Measurements from ENCODE around the gene SETBP1. TPM values are rescaled to one million over a fixed set of nuclear protein-coding genes. Genes with fewer than 3 reads are reported as not detected.

SETBP1 gene
- total RNA-seq, 1 donor = 22.8 TPM

DNA sequence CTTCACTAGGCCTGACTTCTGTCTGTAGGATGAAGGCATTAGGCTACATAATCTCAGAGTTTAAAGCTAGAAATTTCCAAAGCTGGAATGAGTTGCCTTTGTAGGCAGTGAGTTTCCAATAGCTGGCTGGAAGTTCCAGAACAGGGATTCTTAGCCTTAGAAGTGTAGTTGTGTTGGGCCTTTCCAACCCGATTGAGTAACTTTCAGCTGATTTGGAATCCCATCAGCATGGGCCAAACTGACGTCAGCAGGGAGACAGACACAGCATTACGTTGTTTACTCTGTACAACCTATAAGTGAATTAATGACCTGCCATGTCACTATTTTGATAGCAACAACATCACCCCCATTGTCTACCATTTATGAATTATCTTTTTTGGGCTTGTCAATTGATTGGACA, 56.9 kb downstream of the SETBP1 start:
- H3K79me2 ChIP-seq (ENCODE audit: insufficient read depth, low read length) = no peaks in the 10 kb centered on the region
- no peak overlapping the region for H3K4me2 ChIP-seq (ENCODE audit: insufficient read depth, low read length)
- H3K27me3 ChIP-seq (ENCODE audit: insufficient read depth, low read length) = no peaks in the 10 kb centered on the region
- no peak overlapping the region for H3K4me3 ChIP-seq (ENCODE audit: insufficient read depth, low read length)
- TF ChIP-seq, protein P1, sequence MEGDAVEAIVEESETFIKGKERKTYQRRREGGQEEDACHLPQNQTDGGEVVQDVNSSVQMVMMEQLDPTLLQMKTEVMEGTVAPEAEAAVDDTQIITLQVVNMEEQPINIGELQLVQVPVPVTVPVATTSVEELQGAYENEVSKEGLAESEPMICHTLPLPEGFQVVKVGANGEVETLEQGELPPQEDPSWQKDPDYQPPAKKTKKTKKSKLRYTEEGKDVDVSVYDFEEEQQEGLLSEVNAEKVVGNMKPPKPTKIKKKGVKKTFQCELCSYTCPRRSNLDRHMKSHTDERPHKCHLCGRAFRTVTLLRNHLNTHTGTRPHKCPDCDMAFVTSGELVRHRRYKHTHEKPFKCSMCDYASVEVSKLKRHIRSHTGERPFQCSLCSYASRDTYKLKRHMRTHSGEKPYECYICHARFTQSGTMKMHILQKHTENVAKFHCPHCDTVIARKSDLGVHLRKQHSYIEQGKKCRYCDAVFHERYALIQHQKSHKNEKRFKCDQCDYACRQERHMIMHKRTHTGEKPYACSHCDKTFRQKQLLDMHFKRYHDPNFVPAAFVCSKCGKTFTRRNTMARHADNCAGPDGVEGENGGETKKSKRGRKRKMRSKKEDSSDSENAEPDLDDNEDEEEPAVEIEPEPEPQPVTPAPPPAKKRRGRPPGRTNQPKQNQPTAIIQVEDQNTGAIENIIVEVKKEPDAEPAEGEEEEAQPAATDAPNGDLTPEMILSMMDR (IDR thresholded peaks at IDR 0.05; ENCODE audit: extremely low read depth, low read depth, low read length) = no peak
- no peak for DNase-seq (ENCODE audit: insufficient read length, low spot score, missing footprints)
- no peak overlapping the region for H3K27ac ChIP-seq (ENCODE audit: low read depth, low read length)
- no peak overlapping the region for H2AFZ ChIP-seq (ENCODE audit: low read length)
- H3K36me3 ChIP-seq (ENCODE audit: insufficient read depth, low read length) = no peaks in the 10 kb centered on the region
- no peaks in the 10 kb centered on the region for H3K9me3 ChIP-seq (ENCODE audit: low read depth, low read length)
- H3K4me1 ChIP-seq (ENCODE audit: insufficient read depth, low read length) = peaks cover 14% of the 10 kb centered on the region
- H4K20me1 ChIP-seq (ENCODE audit: insufficient read depth, low read length) = no peaks in the 10 kb centered on the region

DNA sequence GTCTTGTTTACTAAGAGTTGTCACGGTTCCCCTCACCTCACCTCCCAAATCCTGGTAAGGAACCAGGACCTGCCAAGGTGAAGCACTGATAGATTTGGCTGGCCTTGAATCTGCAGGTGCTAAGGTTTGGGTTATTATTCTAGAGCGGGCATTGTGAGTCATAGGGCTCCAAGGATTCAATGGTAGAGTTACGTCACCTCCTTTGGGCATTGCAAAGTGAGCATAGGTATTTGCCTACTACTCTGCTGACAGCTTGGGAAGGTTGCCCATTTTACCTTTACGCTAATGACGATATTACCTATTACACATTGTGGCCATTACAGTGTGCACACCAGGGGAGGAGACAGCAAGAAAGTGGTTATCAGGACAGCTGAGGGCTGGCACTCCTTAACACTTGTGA, 59.3 kb downstream of the SETBP1 start:
- Histone ChIP-seq H3K36me3 (ENCODE audit: insufficient read depth, low read length) (no peaks in the 10 kb centered on the region), H3K9me3 (ENCODE audit: low read depth, low read length) (no peaks in the 10 kb centered on the region), H3K4me1 (ENCODE audit: insufficient read depth, low read length) (no peaks in the 10 kb centered on the region), H3K4me3 (ENCODE audit: insufficient read depth, low read length) (no peak overlapping the region), H3K4me2 (ENCODE audit: insufficient read depth, low read length) (no peak overlapping the region), H3K27ac (ENCODE audit: low read depth, low read length) (no peak overlapping the region), H4K20me1 (ENCODE audit: insufficient read depth, low read length) (no peaks in the 10 kb centered on the region), H3K27me3 (ENCODE audit: insufficient read depth, low read length) (no peaks in the 10 kb centered on the region), H2AFZ (ENCODE audit: low read length) (no peak overlapping the region), H3K79me2 (ENCODE audit: insufficient read depth, low read length) (no peaks in the 10 kb centered on the region)
- TF ChIP-seq, protein P1 (IDR thresholded peaks at IDR 0.05; ENCODE audit: extremely low read depth, low read depth, low read length) = no peak
- DNase-seq (ENCODE audit: insufficient read length, low spot score, missing footprints) = no peak

DNA sequence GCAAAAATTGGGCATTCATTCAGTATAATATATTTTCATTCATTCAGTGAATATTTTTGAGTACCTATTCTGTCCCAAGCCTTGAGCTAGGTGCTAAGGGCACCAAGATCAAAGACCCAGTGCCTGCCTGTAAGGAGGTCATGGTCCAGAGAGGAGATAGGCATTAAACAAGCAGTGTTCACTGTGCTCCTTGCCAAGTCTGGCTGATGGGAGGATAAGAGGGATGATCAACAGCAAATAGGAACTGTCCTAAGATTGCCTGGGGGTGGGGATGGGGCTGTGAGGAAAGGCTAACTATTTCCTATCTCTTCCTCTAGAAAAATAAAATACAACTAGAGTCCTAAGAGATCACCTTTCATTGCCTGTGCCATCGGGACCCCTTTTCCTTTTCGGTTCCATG, 60.4 kb downstream of the SETBP1 start:
- H2AFZ ChIP-seq (ENCODE audit: low read length) = no peak overlapping the region
- DNase-seq (ENCODE audit: insufficient read length, low spot score, missing footprints) = no peak
- H3K27me3 ChIP-seq (ENCODE audit: insufficient read depth, low read length) = no peaks in the 10 kb centered on the region
- no peak overlapping the region for H3K4me2 ChIP-seq (ENCODE audit: insufficient read depth, low read length)
- no peak overlapping the region for H3K4me3 ChIP-seq (ENCODE audit: insufficient read depth, low read length)
- TF ChIP-seq, protein P1 (IDR thresholded peaks at IDR 0.05; ENCODE audit: extremely low read depth, low read depth, low read length) = no peak
- no peaks in the 10 kb centered on the region for H3K4me1 ChIP-seq (ENCODE audit: insufficient read depth, low read length)
- no peaks in the 10 kb centered on the region for H3K79me2 ChIP-seq (ENCODE audit: insufficient read depth, low read length)
- no peaks in the 10 kb centered on the region for H3K36me3 ChIP-seq (ENCODE audit: insufficient read depth, low read length)
- H3K9me3 ChIP-seq (ENCODE audit: low read depth, low read length) = no peaks in the 10 kb centered on the region
- H3K27ac ChIP-seq (ENCODE audit: low read depth, low read length) = no peak overlapping the region
- no peaks in the 10 kb centered on the region for H4K20me1 ChIP-seq (ENCODE audit: insufficient read depth, low read length)

DNA sequence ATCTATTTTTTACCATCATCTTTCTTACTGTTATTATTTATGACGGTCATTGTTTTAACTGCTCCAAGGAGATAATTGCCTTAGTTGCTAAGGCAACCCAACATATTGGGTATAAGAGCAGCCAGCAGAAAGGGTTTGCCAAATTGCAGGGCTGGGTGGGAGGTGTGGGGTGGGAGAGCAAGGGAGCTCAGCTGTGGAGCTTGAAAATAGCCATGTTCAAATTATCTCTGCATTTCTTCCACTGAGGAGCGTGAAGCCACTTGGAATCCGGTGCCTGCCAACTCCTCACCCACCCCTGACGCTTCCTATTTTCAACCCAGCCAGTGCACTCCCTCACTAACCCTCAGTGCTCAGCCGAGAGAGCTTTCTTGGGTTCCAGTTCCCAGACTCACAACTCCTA, 60.8 kb downstream of the SETBP1 start:
- Histone ChIP-seq H3K4me2 (ENCODE audit: insufficient read depth, low read length) (no peak overlapping the region), H2AFZ (ENCODE audit: low read length) (no peak overlapping the region), H3K27me3 (ENCODE audit: insufficient read depth, low read length) (no peaks in the 10 kb centered on the region), H3K4me1 (ENCODE audit: insufficient read depth, low read length) (no peaks in the 10 kb centered on the region), H3K36me3 (ENCODE audit: insufficient read depth, low read length) (no peaks in the 10 kb centered on the region), H3K27ac (ENCODE audit: low read depth, low read length) (no peak overlapping the region), H3K79me2 (ENCODE audit: insufficient read depth, low read length) (no peaks in the 10 kb centered on the region), H4K20me1 (ENCODE audit: insufficient read depth, low read length) (no peaks in the 10 kb centered on the region), H3K4me3 (ENCODE audit: insufficient read depth, low read length) (no peak overlapping the region), H3K9me3 (ENCODE audit: low read depth, low read length) (no peaks in the 10 kb centered on the region)
- DNase-seq (ENCODE audit: insufficient read length, low spot score, missing footprints) = no peak
- TF ChIP-seq, protein P1 (IDR thresholded peaks at IDR 0.05; ENCODE audit: extremely low read depth, low read depth, low read length) = no peak

All from osteoblast (primary cell).